Esophagus squamous epithelium (tissue), 4 donors: ENCODE measurements around the gene DCTD.

ENCODE experiments used
- POLR2A ChIP-seq, 4 donors: fragments of 450-650 bp; IDR thresholded peaks; one replicate each; pipeline ENCODE4 v1.6.1; 2017; ENCODE audit warnings: antibody characterized with exemption in 4 of 4, mild to moderate bottlenecking in 4 of 4, moderate library complexity in 3 of 4
- TF ChIP-seq, protein P1 (sequence below), 6 experiments: fragments of 450-650 bp in 4 of 6; fragments of 200-600 bp in 2 of 6; sonication (generic) in 2 of 6; IDR thresholded peaks; one replicate each; pipeline ENCODE4 v1.5.1; 2016 to 2019; ENCODE audit warnings: antibody characterized with exemption in 6 of 6, mild to moderate bottlenecking in 4 of 6, moderate library complexity in 4 of 6

DNA sequence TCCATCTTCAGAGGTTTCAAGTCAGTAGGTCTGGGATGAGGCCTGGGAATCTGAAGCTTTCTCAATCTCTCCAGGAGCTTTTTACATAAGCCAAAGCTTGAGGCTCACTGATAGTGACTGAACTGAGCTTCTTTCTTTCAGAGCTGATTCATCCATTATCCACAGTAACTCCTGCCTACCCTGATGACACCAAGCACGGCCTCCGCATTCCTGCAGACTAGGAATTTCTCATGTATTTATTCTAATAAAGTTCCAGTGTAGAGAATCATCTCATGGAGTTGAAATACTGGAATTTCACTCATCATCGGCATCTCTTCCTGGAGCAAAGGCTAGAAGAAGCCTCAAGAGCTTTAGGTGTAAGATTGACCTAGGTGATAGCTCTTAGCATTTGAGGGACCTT is 12.1 kb upstream of the DCTD start:
- TF ChIP-seq, protein P1, sequence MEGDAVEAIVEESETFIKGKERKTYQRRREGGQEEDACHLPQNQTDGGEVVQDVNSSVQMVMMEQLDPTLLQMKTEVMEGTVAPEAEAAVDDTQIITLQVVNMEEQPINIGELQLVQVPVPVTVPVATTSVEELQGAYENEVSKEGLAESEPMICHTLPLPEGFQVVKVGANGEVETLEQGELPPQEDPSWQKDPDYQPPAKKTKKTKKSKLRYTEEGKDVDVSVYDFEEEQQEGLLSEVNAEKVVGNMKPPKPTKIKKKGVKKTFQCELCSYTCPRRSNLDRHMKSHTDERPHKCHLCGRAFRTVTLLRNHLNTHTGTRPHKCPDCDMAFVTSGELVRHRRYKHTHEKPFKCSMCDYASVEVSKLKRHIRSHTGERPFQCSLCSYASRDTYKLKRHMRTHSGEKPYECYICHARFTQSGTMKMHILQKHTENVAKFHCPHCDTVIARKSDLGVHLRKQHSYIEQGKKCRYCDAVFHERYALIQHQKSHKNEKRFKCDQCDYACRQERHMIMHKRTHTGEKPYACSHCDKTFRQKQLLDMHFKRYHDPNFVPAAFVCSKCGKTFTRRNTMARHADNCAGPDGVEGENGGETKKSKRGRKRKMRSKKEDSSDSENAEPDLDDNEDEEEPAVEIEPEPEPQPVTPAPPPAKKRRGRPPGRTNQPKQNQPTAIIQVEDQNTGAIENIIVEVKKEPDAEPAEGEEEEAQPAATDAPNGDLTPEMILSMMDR (IDR thresholded peaks at IDR 0.05) = no peak
- TF ChIP-seq POLR2A (IDR thresholded peaks at IDR 0.05) = no peak
